SU-DHL-6 (cell line): ENCODE measurements around the gene CDH13.

Experiments used
- H2AFZ ChIP-seq: fragments of 200-600 bp; sonication (generic); 2 replicates; pipeline ENCODE4 v1.6.1; 2014; ENCODE audit warnings: low read depth, mild to moderate bottlenecking, moderate library complexity, mixed read lengths, antibody characterized with exemption, low read length; ENCODE audit not compliant: severe bottlenecking
- H3F3A ChIP-seq: fragments of 200-600 bp; shearing (Covaris generic); 2 replicates; pipeline ENCODE4 v1.6.0; 2016; ENCODE audit warnings: antibody characterized with exemption, mild to moderate bottlenecking; ENCODE audit not compliant: insufficient read depth
- H3K27ac ChIP-seq: fragments of 200-600 bp; sonication (generic); 2 replicates; pipeline ENCODE4 v1.5.1; 2016; ENCODE audit warnings: low read depth, mild to moderate bottlenecking, low read length, moderate library complexity, mixed read lengths
- H3K27me3 ChIP-seq: fragments of 200-600 bp; sonication (generic), shearing (Covaris generic); 2 replicates; pipeline ENCODE4 v1.6.0; 2014; ENCODE audit warnings: mild to moderate bottlenecking, low read length
- H3K36me3 ChIP-seq: fragments of 200-600 bp; sonication (generic); 2 replicates; pipeline ENCODE4 v1.6.1; 2014; ENCODE audit warnings: mild to moderate bottlenecking, low read length, mixed read lengths
- H3K4me2 ChIP-seq: fragments of 300-600, 200-600 bp; shearing (Covaris generic), sonication (generic); 2 replicates; pipeline ENCODE4 v1.6.0; 2014; ENCODE audit warnings: low read length, low read depth, mild to moderate bottlenecking; ENCODE audit not compliant: poor library complexity, severe bottlenecking
- H3K4me3 ChIP-seq: fragments of 200-600 bp; sonication (generic); 2 replicates; pipeline ENCODE4 v1.5.1; 2014; ENCODE audit warnings: antibody characterized with exemption, low read length, mild to moderate bottlenecking, mixed read lengths; ENCODE audit not compliant: insufficient read depth, poor library complexity, severe bottlenecking
- H3K79me2 ChIP-seq: fragments of 200-600 bp; sonication (generic); 2 replicates; pipeline ENCODE4 v1.6.1; 2014; ENCODE audit warnings: mild to moderate bottlenecking, low read length, moderate library complexity; ENCODE audit not compliant: insufficient read depth
- H3K9ac ChIP-seq: fragments of 200-600 bp; sonication (generic); 2 replicates; pipeline ENCODE4 v1.7.0; 2014; ENCODE audit warnings: mild to moderate bottlenecking, low read length
- H3K9me2 ChIP-seq: fragments of 200-600 bp; sonication (generic); replicated peaks from 2 replicates; pipeline ENCODE4 v1.6.1; 2014; ENCODE audit warnings: low read length; ENCODE audit not compliant: insufficient read depth
- H3K9me3 ChIP-seq: fragments of 200-600 bp; sonication (generic); 2 replicates; pipeline ENCODE4 v1.6.1; 2014; ENCODE audit warnings: low read length, mixed read lengths; ENCODE audit not compliant: insufficient read depth
- H4K20me1 ChIP-seq: fragments of 200-600 bp; sonication (generic); 2 replicates; pipeline ENCODE4 v1.6.1; 2014; ENCODE audit warnings: low read depth, mild to moderate bottlenecking, antibody characterized with exemption, low read length, moderate library complexity, mixed read lengths
- EZH2phosphoT487 ChIP-seq: fragments of 200-600 bp; sonication (generic), shearing (Covaris generic); conservative IDR thresholded peaks from 2 replicates; pipeline ENCODE4 v1.6.1; 2018; ENCODE audit warnings: mild to moderate bottlenecking, antibody characterized with exemption, low read length, moderate library complexity, mixed read lengths
- TF ChIP-seq, protein P1 (sequence below): fragments of 200-600 bp; sonication (generic); IDR thresholded peaks from one replicate; pipeline ENCODE4 v1.5.1; 2017; ENCODE audit warnings: antibody characterized with exemption, mild to moderate bottlenecking, low read length, moderate library complexity; ENCODE audit not compliant: insufficient read depth, poor library complexity, severe bottlenecking

CDH13 gene

DNA sequence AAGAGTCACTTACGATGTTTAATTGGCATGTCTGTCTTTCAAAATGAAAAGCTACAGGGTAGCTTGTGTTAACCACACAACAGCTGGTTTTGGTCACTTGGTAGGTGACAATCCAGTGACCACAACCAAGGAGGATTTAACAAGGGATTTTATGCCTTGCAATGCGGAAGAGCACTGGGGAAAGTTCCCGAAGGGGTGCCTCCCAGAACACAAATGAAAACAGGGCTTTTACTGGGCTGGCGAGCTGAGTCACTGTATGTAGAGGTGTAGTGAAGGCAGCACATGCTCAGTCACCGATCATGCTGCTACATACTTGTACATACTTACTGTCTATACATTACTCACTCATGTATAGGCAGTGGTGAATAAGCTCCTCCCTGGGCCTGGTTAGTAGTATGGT lies 483.5 kb downstream of the CDH13 start:
- H3K27ac ChIP-seq = no peak overlapping the region
- H3F3A ChIP-seq = no peaks in the 10 kb centered on the region
- H3K27me3 ChIP-seq = no peaks in the 10 kb centered on the region
- H3K9me3 ChIP-seq = no peaks in the 10 kb centered on the region
- TF ChIP-seq, protein P1, sequence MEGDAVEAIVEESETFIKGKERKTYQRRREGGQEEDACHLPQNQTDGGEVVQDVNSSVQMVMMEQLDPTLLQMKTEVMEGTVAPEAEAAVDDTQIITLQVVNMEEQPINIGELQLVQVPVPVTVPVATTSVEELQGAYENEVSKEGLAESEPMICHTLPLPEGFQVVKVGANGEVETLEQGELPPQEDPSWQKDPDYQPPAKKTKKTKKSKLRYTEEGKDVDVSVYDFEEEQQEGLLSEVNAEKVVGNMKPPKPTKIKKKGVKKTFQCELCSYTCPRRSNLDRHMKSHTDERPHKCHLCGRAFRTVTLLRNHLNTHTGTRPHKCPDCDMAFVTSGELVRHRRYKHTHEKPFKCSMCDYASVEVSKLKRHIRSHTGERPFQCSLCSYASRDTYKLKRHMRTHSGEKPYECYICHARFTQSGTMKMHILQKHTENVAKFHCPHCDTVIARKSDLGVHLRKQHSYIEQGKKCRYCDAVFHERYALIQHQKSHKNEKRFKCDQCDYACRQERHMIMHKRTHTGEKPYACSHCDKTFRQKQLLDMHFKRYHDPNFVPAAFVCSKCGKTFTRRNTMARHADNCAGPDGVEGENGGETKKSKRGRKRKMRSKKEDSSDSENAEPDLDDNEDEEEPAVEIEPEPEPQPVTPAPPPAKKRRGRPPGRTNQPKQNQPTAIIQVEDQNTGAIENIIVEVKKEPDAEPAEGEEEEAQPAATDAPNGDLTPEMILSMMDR = no peak
- TF ChIP-seq EZH2phosphoT487 = no peak
- H3K36me3 ChIP-seq = no peaks in the 10 kb centered on the region
- no peaks in the 10 kb centered on the region for H3K79me2 ChIP-seq
- no peak overlapping the region for H2AFZ ChIP-seq
- no peak overlapping the region for H3K4me2 ChIP-seq
- no peaks in the 10 kb centered on the region for H4K20me1 ChIP-seq
- H3K4me3 ChIP-seq = no peak overlapping the region
- no peak overlapping the region for H3K9ac ChIP-seq
- no peaks in the 10 kb centered on the region for H3K9me2 ChIP-seq

DNA sequence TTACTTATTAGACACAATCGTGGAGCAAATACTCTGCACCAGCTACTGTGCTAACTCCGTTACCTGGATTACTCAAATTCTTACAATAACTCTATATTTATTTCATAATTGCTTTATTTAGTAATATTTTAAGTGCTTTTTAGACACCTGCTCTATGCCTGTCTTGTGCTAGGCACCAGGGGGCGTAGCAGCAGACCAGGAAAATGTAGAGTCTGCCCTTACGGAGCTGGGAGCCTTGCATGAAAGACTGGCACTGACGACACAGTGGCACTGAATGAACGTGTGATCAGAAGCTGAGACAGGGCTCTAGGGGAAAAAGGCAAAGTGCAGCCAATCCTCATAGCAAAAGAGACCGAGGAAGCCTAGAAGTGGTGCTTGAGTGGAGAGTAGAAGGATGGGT lies 486.5 kb downstream of the CDH13 start:
- TF ChIP-seq, protein P1 = peak; percentile 42
- TF ChIP-seq EZH2phosphoT487 = no peak
- H3K4me2 ChIP-seq = no peak overlapping the region
- H3K9me3 ChIP-seq = no peaks in the 10 kb centered on the region
- H3K4me3 ChIP-seq = no peak overlapping the region
- H3K27me3 ChIP-seq = no peaks in the 10 kb centered on the region
- H3K36me3 ChIP-seq = no peaks in the 10 kb centered on the region
- no peaks in the 10 kb centered on the region for H3K9me2 ChIP-seq
- H3K27ac ChIP-seq = no peak overlapping the region
- no peaks in the 10 kb centered on the region for H4K20me1 ChIP-seq
- no peak overlapping the region for H3K9ac ChIP-seq
- H3F3A ChIP-seq = no peaks in the 10 kb centered on the region
- H3K79me2 ChIP-seq = no peaks in the 10 kb centered on the region
- no peak overlapping the region for H2AFZ ChIP-seq

DNA sequence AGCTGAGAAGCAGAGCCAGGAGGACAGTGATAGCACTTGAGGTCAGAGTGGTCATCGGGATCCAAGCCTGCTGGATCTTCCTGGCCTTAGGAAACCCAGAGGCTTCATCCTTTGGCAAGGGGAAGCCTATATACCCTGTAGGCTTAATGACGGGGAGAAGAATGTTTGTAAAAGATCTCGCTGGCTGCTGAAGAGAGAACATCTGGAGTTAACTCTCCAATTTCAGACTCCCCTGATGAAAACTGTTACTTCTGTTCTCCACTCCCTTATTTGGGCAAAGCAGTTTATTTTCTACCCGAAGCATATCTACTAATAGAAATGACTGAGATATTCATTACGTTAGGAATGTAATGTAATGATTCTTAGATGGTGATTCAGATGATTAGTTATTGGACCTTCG lies 487.0 kb downstream of the CDH13 start:
- Histone ChIP-seq H3K27ac (no peak overlapping the region), H4K20me1 (no peaks in the 10 kb centered on the region), H3K79me2 (no peaks in the 10 kb centered on the region), H3K4me2 (no peak overlapping the region), H3K27me3 (no peaks in the 10 kb centered on the region), H3F3A (no peaks in the 10 kb centered on the region), H3K9ac (no peak overlapping the region), H3K4me3 (no peak overlapping the region), H3K36me3 (no peaks in the 10 kb centered on the region), H2AFZ (no peak overlapping the region), H3K9me3 (no peaks in the 10 kb centered on the region), H3K9me2 (no peaks in the 10 kb centered on the region)
- no peak for TF ChIP-seq EZH2phosphoT487
- TF ChIP-seq, protein P1 = no peak
